ENCODE data around the gene ENG.
A peak's percentile ranks its signal among the peaks of the same experiment; 100 is the strongest.

ENG gene

GRCh38 chr9:127776924-127777289, 77.6 kb downstream of the ENG start:
- no peak for DNase-seq (ENCODE audit: low read depth in 3 of 3)

GRCh38 chr9:127776195-127776923, 78.1 kb downstream of the ENG start:
- peak in 2 of 3 donors; percentile 56 to 67 for DNase-seq (ENCODE audit: low read depth in 3 of 3)

DNA sequence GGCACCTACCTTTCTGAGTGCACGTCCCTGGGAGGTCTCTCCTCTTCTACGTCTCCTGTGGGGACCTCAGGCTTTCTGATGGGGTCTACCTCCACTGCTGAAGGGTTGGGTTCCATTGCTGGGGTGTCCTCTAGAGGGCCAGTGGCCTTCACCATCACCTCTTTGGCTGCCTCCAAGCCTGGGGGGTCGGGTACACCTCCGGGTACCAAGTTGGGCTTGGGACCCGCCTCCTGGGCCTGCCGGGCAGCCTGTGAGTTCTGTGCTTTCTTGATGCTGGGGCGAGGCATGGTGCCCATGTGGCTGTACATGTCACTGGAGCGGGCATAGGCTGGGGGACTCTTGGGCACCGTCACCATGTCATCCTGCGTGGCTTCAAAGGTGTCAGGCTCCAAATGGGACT, 80.5 kb downstream of the ENG start:
- no peak for DNase-seq (ENCODE audit: low read depth in 3 of 3)

DNA sequence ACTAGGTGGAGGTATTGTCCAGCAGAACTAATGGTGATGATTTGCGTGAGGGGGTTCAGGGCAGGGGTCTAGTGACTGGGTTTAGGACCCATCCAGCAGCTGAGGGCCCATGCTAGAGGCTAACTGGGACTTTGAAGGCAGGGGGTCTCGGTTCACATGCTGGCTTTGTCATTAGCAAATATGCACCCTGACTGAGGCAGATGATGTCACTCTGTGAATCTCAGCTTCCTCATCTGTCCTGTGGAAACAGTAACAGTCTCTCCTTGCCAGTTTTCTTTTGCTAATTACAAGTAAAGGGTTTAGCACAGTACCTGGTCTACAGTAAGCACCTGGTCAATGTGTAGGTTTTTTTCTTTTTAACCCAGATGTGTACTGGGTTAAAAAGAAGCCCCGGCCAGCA, 81.2 kb downstream of the ENG start:
- DNase-seq (ENCODE audit: low read depth in 3 of 3) = no peak

DNA sequence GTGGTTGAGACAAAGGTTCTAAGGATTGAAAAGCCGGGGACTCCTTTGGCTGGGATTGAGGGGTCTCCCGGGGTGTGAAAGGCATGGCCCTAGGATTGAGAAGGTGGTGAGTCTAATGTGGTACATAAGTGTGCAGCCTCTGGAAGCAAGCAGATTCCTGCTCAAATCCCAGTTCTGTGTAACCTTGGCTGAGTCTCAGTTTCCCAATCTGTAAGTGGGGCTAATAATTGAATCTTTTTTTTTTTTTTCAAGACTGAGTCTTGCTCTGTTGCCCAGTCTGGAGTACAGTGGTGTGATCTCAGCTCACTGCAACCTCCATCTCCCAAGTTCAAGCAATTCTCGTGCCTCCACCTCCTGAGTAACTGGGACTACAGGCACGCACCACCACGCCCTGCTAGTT, 81.9 kb downstream of the ENG start:
- DNase-seq (ENCODE audit: low read depth in 3 of 3) = no peak

DNA sequence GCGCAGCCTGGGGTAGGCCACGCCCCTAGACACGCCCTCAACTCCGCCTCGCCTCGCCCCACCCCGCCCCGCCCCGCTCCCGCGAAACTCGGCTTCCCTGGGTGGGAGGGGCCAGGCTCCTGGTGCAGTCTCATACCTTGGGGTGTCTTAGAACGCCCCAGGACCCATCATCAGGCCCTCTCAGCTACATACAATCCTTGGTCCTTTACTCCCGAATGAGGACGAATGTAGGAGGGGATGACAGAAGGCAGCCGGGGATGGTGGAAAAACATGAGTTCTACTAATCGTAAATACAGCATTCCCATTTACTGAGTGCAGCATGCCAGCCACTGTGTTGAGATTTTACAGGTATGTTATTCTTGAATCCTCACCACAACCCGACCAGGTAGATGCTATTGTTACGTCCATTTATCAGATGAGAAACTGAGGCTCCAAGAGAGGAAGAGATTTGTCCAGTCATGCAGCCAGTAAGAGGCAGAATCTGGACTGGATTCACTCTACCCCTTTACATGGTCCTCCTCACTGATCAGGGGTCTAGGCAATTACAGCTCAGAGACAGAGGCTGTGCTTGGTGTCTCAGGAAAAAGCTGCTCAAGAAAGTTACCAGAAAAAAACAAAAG, 82.8 kb downstream of the ENG start:
- no peak for DNase-seq (ENCODE audit: low read depth in 3 of 3)

DNA sequence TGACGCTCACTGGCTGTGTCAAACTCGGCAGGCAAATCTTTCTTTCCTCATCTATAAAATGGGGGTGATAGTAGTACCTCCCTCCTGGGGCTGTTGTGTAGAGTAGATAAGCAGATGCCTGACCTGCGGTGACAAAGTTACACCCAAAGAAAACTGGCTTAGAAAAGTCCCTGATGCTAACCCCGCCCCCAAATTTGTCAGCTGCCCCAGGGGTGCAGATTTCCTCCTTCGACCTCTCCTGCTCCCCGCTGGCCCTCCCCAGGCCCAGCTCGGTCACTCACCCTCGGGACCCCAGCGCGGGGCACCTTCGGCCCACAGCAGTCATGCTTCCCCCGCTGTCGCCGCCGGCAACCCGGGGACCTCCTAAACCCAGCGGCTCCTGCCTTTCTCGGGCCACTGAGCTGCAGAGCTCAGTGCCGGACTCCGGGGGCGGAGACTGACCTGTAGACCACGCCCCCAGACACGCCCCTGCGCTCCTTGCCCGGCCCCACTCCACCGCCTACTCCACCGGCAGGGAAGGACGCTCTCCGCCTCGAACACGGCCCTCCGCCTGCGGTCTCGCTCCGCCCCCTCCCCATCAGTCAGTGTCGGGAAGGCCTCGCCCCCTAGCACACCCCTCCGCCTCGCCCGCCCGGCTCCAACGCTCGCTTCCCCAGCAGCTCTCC, 83.4 kb downstream of the ENG start:
- DNase-seq (ENCODE audit: low read depth in 3 of 3) = peak; percentile 94 to 98 (median 96)

DNA sequence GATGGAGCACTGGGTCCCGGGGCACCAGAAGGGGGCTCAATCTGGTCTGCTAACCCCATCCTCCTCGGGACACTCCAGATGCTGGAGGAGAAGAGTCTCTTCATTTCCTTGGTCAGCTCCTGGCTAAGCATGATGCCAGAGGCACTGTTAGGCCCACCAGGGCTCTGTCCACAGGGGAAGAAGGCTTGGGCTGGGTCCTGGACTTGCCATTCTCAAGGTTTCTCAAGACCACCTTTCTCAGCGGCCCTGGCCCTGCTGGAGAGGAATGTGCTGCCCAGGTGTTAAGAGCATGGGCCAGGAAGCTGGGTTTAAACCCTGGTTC, 83.9 kb downstream of the ENG start:
- no peak for DNase-seq (ENCODE audit: low read depth in 3 of 3)

GRCh38 chr9:127769929-127770582, 84.4 kb downstream of the ENG start:
- no peak for DNase-seq (ENCODE audit: low read depth in 3 of 3)

GRCh38 chr9:127769101-127769500, 85.4 kb downstream of the ENG start:
- DNase-seq (ENCODE audit: low read depth in 3 of 3) = no peak

DNA sequence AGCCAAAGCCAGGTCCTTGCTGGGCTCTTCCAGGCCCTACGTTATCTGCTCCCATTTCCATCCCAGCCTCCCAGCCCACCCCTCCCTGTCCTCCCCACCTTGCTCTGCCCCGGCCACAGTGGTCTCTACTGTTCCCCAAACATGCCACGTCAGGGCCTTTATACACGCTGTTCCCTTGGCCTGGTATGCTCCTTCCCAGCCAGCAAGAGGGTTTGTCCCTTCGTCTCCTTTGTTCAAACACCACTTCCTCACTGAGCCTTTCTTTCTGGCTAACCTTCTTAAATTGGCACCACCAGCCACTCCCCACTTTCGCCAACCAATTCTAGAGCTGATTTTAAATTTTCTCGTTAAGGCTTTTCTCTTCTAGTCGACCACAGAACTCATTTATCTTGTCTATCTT, 85.8 kb downstream of the ENG start:
- no peak for DNase-seq (ENCODE audit: low read depth in 3 of 3)

DNA sequence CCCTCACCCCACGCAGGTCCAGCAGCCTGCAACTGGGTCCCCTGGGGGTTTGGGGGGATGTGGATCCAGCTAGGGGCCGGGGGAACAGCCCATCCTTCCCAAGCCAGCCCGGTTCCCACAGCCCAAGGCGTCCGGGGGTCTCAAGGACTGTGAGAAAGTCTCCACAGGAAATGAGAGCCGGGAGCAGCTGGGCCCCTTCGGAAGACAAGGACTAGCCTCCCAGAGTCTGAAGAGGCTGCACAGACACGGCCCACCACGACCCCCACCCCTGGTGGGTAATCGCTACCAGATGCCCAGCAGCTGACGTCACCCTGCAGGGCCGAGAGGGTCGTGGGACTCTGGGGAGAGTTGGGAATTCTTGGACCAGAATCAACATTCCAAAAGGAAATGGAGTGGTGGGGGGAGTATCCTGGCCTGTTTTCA, 86.5 kb downstream of the ENG start:
- DNase-seq (ENCODE audit: low read depth in 3 of 3) = no peak

- DNase-seq (ENCODE audit: low read depth in 3 of 3) = no peak
These were observed 87.0 kb downstream of the ENG start for GRCh38 chr9:127767410-127767809.

- no peak for DNase-seq (ENCODE audit: low read depth in 3 of 3)
These were observed 89.0 kb downstream of the ENG start for GRCh38 chr9:127765418-127765817.
